GM21619 (cell line): ENCODE measurements around the gene ERC2.

Experiments used
- ATAC-seq: cut with Tn5 transposase; IDR thresholded peaks from one replicate; pipeline ENCODE4 v1.9.1; 2021; ENCODE audit not compliant: unreplicated experiment

The ERC2 gene

GRCh38 chr3:55576621-55577388 is 891.5 kb downstream of the ERC2 start:
- ATAC-seq = no peak

GRCh38 chr3:55574671-55575070 is 893.6 kb downstream of the ERC2 start:
- no peak for ATAC-seq

GRCh38 chr3:55572816-55573215 is 895.5 kb downstream of the ERC2 start:
- ATAC-seq = no peak

- ATAC-seq = no peak
Observed at GRCh38 chr3:55571913-55572312, 896.4 kb downstream of the ERC2 start.

GRCh38 chr3:55571216-55571813 is 897.0 kb downstream of the ERC2 start:
- ATAC-seq = no peak

GRCh38 chr3:55570271-55570711 is 898.0 kb downstream of the ERC2 start:
- ATAC-seq = no peak

GRCh38 chr3:55569033-55569599 is 899.2 kb downstream of the ERC2 start:
- no peak for ATAC-seq

- ATAC-seq = no peak
Observed at GRCh38 chr3:55567615-55568014, 900.7 kb downstream of the ERC2 start.

GRCh38 chr3:55567121-55567520 is 901.1 kb downstream of the ERC2 start:
- no peak for ATAC-seq

- no peak for ATAC-seq
Observed at GRCh38 chr3:55565521-55565920, 902.7 kb downstream of the ERC2 start.

GRCh38 chr3:55564726-55565125 is 903.5 kb downstream of the ERC2 start:
- ATAC-seq = no peak

GRCh38 chr3:55562700-55563099 is 905.6 kb downstream of the ERC2 start:
- ATAC-seq = no peak

- ATAC-seq = no peak
Observed at GRCh38 chr3:55559500-55560423, 908.5 kb downstream of the ERC2 start.

- ATAC-seq = no peak
Observed at GRCh38 chr3:55558316-55558715, 910.0 kb downstream of the ERC2 start.

- ATAC-seq = no peak
Observed at GRCh38 chr3:55557549-55557948, 910.7 kb downstream of the ERC2 start.

GRCh38 chr3:55556619-55557537 is 911.4 kb downstream of the ERC2 start:
- no peak for ATAC-seq

- no peak for ATAC-seq
Observed at GRCh38 chr3:55555873-55556618, 912.2 kb downstream of the ERC2 start.

- ATAC-seq = no peak
Observed at GRCh38 chr3:55554634-55555425, 913.4 kb downstream of the ERC2 start.

- ATAC-seq = no peak
Observed at GRCh38 chr3:55551644-55552043, 916.6 kb downstream of the ERC2 start.
